ENCODE results near the gene ADAMTS17. TPM values are rescaled to one million over a fixed set of nuclear protein-coding genes. Genes with fewer than 3 reads are reported as not detected.

Gene ADAMTS17
- total and polyA plus RNA-seq, 9 of the 15 experiments (the other 6 are each of a cell fraction or from before 2014, with no cell fraction given), result 0.01 to 0.14 (median 0.07) TPM; not detected in 6

- Histone ChIP-seq H2AFZ (ENCODE audit: low read depth, low read length) (no peak overlapping the region), H3K9ac (ENCODE audit: insufficient read depth in 1 of 2, low read depth in 2 of 2, low read length in 2 of 2) (no peak overlapping the region), H3K27me3 (ENCODE audit: control insufficient read depth in 2 of 2, insufficient read depth in 2 of 2, low read length in 2 of 2) (peaks cover 12 to 43% of the 10 kb centered on the region in 2 experiments; a peak in 3 of 5 replicates), H3K4me2 (ENCODE audit: insufficient read depth, low read length) (no peak overlapping the region), H3K9me1 (ENCODE audit: control insufficient read depth, insufficient read depth, low read length) (no peaks in the 10 kb centered on the region), H3K36me3 (ENCODE audit: control insufficient read depth, insufficient read depth, low read length) (no peaks in the 10 kb centered on the region), H3K4me3 (no peak overlapping the region), H3K27ac (ENCODE audit: extremely low read depth, low read depth, low read length) (no peak overlapping the region), H3K79me2 (ENCODE audit: control insufficient read depth, insufficient read depth, low read length) (no peaks in the 10 kb centered on the region), H3K9me3 (replicated peaks; ENCODE audit: control insufficient read depth, insufficient read depth, low read depth, low read length) (no peaks in the 10 kb centered on the region), H4K20me1 (replicated peaks; ENCODE audit: control insufficient read depth, insufficient read depth, low read length) (no peaks in the 10 kb centered on the region), H3K4me1 (replicated peaks in 1 of 2; ENCODE audit: control insufficient read depth in 2 of 2, insufficient read depth in 2 of 2, low read length in 2 of 2) (no peaks in the 10 kb centered on the region)
- BruUV-seq (replicated peaks), result no TSS peak
- 0% methylated on average over 21 of the region's 21 CpGs for WGBS (ENCODE audit: insufficient coverage, low coverage, missing lambda C conversion rate)
- FAIRE-seq (no peak), DNase-seq (ENCODE audit: extremely low read depth in 1 of 4, low spot score in 3 of 4) (no peak), ATAC-seq (peak; percentile 35; the same call in 2 of the 3 replicates)
- in situ Hi-C loops (cut with MboI), result no loop called here
- no peak for TF ChIP-seq RNF2 (IDR thresholded peaks at IDR 0.05)
- TF ChIP-seq, protein P1, sequence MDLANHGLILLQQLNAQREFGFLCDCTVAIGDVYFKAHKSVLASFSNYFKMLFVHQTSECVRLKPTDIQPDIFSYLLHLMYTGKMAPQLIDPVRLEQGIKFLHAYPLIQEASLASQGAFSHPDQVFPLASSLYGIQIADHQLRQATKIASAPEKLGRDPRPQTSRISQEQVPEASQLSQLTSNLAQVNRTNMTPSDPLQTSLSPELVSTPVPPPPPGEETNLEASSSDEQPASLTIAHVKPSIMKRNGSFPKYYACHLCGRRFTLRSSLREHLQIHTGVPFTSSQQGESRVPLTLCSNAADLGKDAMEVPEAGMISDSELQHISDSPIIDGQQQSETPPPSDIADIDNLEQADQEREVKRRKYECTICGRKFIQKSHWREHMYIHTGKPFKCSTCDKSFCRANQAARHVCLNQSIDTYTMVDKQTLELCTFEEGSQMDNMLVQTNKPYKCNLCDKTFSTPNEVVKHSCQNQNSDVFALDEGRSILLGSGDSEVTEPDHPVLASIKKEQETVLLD (IDR thresholded peaks at IDR 0.05), result no peak
- no peak for TF ChIP-seq PRDM10 (IDR thresholded peaks at IDR 0.05; ENCODE audit: partially characterized antibody)
- no peak for TF ChIP-seq SRSF1 (IDR thresholded peaks at IDR 0.05; ENCODE audit: low read depth, low read length)
- no peak for TF ChIP-seq SIRT6 (IDR thresholded peaks at IDR 0.05; ENCODE audit: low read depth, low read length)
- no peak for TF ChIP-seq BRD9 (IDR thresholded peaks at IDR 0.05; ENCODE audit: low read depth, partially characterized antibody)
- TF ChIP-seq E2F4 (CRISPR knock-in tag; IDR thresholded peaks at IDR 0.05; ENCODE audit: low read depth), result no peak
- no peak for TF ChIP-seq PURB (CRISPR knock-in tag; IDR thresholded peaks at IDR 0.05; ENCODE audit: low read depth)
- TF ChIP-seq ELF2 (CRISPR knock-in tag; IDR thresholded peaks at IDR 0.05), result no peak
- TF ChIP-seq STAT5A (IDR thresholded peaks at IDR 0.05; ENCODE audit: borderline replicate concordance, low read length), result no peak
- TF ChIP-seq CBX2 (IDR thresholded peaks at IDR 0.05; ENCODE audit: insufficient read depth, low read length, poor library complexity, severe bottlenecking), result no peak
- no peak for TF ChIP-seq SAP30 (IDR thresholded peaks at IDR 0.05; ENCODE audit: borderline replicate concordance, insufficient read depth, low read depth, low read length, poor library complexity, severe bottlenecking)
- no peak for TF ChIP-seq ZBTB8A (IDR thresholded peaks at IDR 0.05; ENCODE audit: partially characterized antibody)
- CTCF ChIA-PET (ENCODE audit: low intra/inter-chr PET ratio), result no interaction called here
- POLR2A ChIA-PET, result interaction anchor here (1.3 kb wide), 1 partner anchor 23 kb away, joined by 3 read pairs; no protein-coding TSS in a partner anchor
- intact Hi-C loops (cut with micrococcal nuclease), result no loop called here
These were observed 76.7 kb downstream of the ADAMTS17 start for GRCh38 chr15:100264994-100265640.
